Gastrocnemius medialis (tissue), 4 donors: ENCODE measurements around the gene ARL4A.

ENCODE experiments used
- CTCF ChIP-seq, 5 experiments: fragments of 450-650 bp in 3 of 5; fragments of 200-600 bp in 2 of 5; sonication (generic) in 2 of 5; IDR thresholded peaks in 4 of 5; conservative IDR thresholded peaks in 1 of 5; 1 replicate in 4 of 5; 2 replicates in 1 of 5; pipeline ENCODE4 v1.5.1; 2016 to 2019; ENCODE audit warnings: antibody characterized with exemption in 5 of 5, mild to moderate bottlenecking in 3 of 5, moderate library complexity in 3 of 5
- POLR2A ChIP-seq, 2 donors: fragments of 450-650 bp; IDR thresholded peaks; one replicate each; pipeline ENCODE4 v1.6.1; 2017; ENCODE audit warnings: antibody characterized with exemption in 2 of 2, mild to moderate bottlenecking in 2 of 2, moderate library complexity in 2 of 2

GRCh38 chr7:12712236-12712635 lies 24.8 kb downstream of the ARL4A start:
- no peak for TF ChIP-seq POLR2A (IDR thresholded peaks at IDR 0.05)
- no peak for TF ChIP-seq CTCF (IDR thresholded peaks at IDR 0.05 in 4 of 5, conservative IDR thresholded peaks at IDR 0.05 in 1 of 5)
